SK-N-SH (cell line): Measurements from ENCODE around the gene KBTBD4. TPM values are rescaled to one million over a fixed set of nuclear protein-coding genes. Genes with fewer than 3 reads are reported as not detected.

Experiments
- CTCF ChIA-PET: fragments of 300-600, 350-600 bp; formaldehyde crosslinking; extraction: SDS; loops from one replicate; lab custom pipeline; 2021; lab: Yijun Ruan, JAX
- POLR2A ChIA-PET: fragments of 350-600 bp; sonication (Branson Sonifier 250); formaldehyde crosslinking; extraction: SDS; loops from one replicate; lab custom pipeline; 2020; ENCODE audit warnings: antibody characterized with exemption, inconsistent platforms; lab: Yijun Ruan, JAX
- DNase-seq: peaks from one replicate; pipeline ENCODE4 v3.0.0; 2012
- H2AFZ ChIP-seq: fragments of 200-600 bp; sonication (generic); 2 replicates; pipeline ENCODE4 v1.8.1; 2016; ENCODE audit warnings: antibody characterized with exemption, mild to moderate bottlenecking, low read depth
- H3F3A ChIP-seq: fragments of 200-600 bp; sonication (generic); replicated peaks from 2 replicates; pipeline ENCODE3; 2016; ENCODE audit warnings: antibody characterized with exemption, mild to moderate bottlenecking; ENCODE audit not compliant: insufficient read depth
- H3K27ac ChIP-seq, 2 experiments: fragments of 200-500 bp in 1 of 2; fragments of 200-600 bp in 1 of 2; sonication (Bioruptor generic) in 1 of 2; sonication (generic), shearing (Covaris generic) in 1 of 2; 2 replicates each; pipeline versions ENCODE4 v1.5.1 to v1.6.1; 2014 to 2016; ENCODE audit warnings: low read depth in 2 of 2, inconsistent platforms in 1 of 2, low read length in 1 of 2, mild to moderate bottlenecking in 1 of 2, mixed read lengths in 1 of 2
- H3K27me3 ChIP-seq: fragments of 200-600 bp; sonication (generic), shearing (Covaris generic); 2 replicates; pipeline ENCODE4 v1.6.1; 2016; ENCODE audit warnings: mixed run types; ENCODE audit not compliant: insufficient read depth
- H3K36me3 ChIP-seq, 2 experiments: fragments of 200-500 bp in 1 of 2; fragments of 200-600 bp in 1 of 2; sonication (Bioruptor generic) in 1 of 2; sonication (generic) in 1 of 2; replicated peaks in 1 of 2; 2 replicates each; pipeline versions ENCODE3 to v1.5.1; 2014 to 2016; ENCODE audit warnings: low read length in 1 of 2, mild to moderate bottlenecking in 1 of 2; ENCODE audit not compliant: insufficient read depth in 2 of 2, control insufficient read depth in 1 of 2
- H3K4me1 ChIP-seq, 2 experiments: fragments of 200-500 bp in 1 of 2; fragments of 200-600 bp in 1 of 2; sonication (Bioruptor generic) in 1 of 2; sonication (generic), shearing (Covaris generic) in 1 of 2; 2 replicates each; pipeline versions ENCODE4 v1.5.1 to v1.6.1; 2014 to 2016; ENCODE audit warnings: low read depth in 1 of 2, low read length in 1 of 2, mixed run types in 1 of 2; ENCODE audit not compliant: insufficient read depth in 2 of 2, control insufficient read depth in 1 of 2
- H3K4me2 ChIP-seq: fragments of 200-600 bp; sonication (generic), shearing (Covaris generic); 2 replicates; pipeline ENCODE4 v1.6.1; 2017; ENCODE audit warnings: mixed run types
- H3K4me3 ChIP-seq, 2 experiments: fragments of 200-500 bp in 1 of 2; fragments of 200-600 bp in 1 of 2; sonication (Bioruptor generic) in 1 of 2; sonication (generic), shearing (Covaris generic) in 1 of 2; 2 replicates each; pipeline versions ENCODE4 v1.5.1 to v1.8.1; 2014 to 2016; ENCODE audit warnings: low read depth in 2 of 2, inconsistent platforms in 1 of 2, low read length in 1 of 2, mild to moderate bottlenecking in 1 of 2, mixed read lengths in 1 of 2, moderate library complexity in 1 of 2
- H3K79me2 ChIP-seq: fragments of 200-600 bp; sonication (generic); 2 replicates; pipeline ENCODE4 v1.8.1; 2017; ENCODE audit warnings: mild to moderate bottlenecking; ENCODE audit not compliant: insufficient read depth
- H3K9ac ChIP-seq: fragments of 200-600 bp; sonication (generic); 2 replicates; pipeline ENCODE4 v1.6.1; 2017; ENCODE audit warnings: mixed run types
- H3K9me2 ChIP-seq: fragments of 200-600 bp; sonication (generic); 2 replicates; pipeline ENCODE4 v1.6.1; 2017; ENCODE audit warnings: mixed run types
- H3K9me3 ChIP-seq: fragments of 200-600 bp; sonication (generic); 2 replicates; pipeline ENCODE4 v1.6.1; 2017; ENCODE audit warnings: mixed run types, mild to moderate bottlenecking, moderate library complexity
- H4K20me1 ChIP-seq: fragments of 200-600 bp; sonication (generic); 2 replicates; pipeline ENCODE4 v1.6.1; 2017; ENCODE audit warnings: mild to moderate bottlenecking, mixed run types; ENCODE audit not compliant: insufficient read depth
- CHD2 ChIP-seq: fragments of 150-350 bp; IDR thresholded peaks from 2 replicates; pipeline ENCODE4 v1.6.1; 2018; ENCODE audit warnings: low read length; ENCODE audit not compliant: partially characterized antibody
- ELF1 ChIP-seq: IDR thresholded peaks from 2 replicates; pipeline ENCODE4 v1.4.0; 2012
- FOXJ3 ChIP-seq: sonication (generic); formaldehyde crosslinking; IDR thresholded peaks from 2 replicates; pipeline ENCODE4 v1.5.1; 2020; ENCODE audit warnings: mild to moderate bottlenecking, missing genetic modification reagents
- GABPA ChIP-seq: IDR thresholded peaks from 2 replicates; pipeline ENCODE4 v1.4.0; 2012; ENCODE audit warnings: low read depth, mild to moderate bottlenecking
- NFIC ChIP-seq: IDR thresholded peaks from 2 replicates; pipeline ENCODE4 v1.4.0; 2012; ENCODE audit warnings: borderline replicate concordance
- RAD21 ChIP-seq: IDR thresholded peaks from 2 replicates; pipeline ENCODE4 v1.6.1; 2012; ENCODE audit warnings: mild to moderate bottlenecking, low read length
- RFX5 ChIP-seq: IDR thresholded peaks from 2 replicates; pipeline ENCODE4 v1.6.1; 2012; ENCODE audit warnings: mild to moderate bottlenecking, improper control_type of control experiment, low read length
- SIN3A ChIP-seq: IDR thresholded peaks from 2 replicates; pipeline ENCODE4 v1.6.1; 2012; ENCODE audit warnings: low read depth, mild to moderate bottlenecking, low read length, moderate library complexity, borderline replicate concordance
- TAF1 ChIP-seq: IDR thresholded peaks from 2 replicates; pipeline ENCODE4 v1.6.1; 2012; ENCODE audit warnings: low read depth, mild to moderate bottlenecking, low read length, moderate library complexity, borderline replicate concordance
- TCF12 ChIP-seq: IDR thresholded peaks from 2 replicates; pipeline ENCODE4 v1.4.0; 2012
- USF2 ChIP-seq: fragments of 150-350 bp; IDR thresholded peaks from 2 replicates; pipeline ENCODE4 v1.6.1; 2017; ENCODE audit warnings: antibody characterized with exemption, low read length, low read depth, borderline replicate concordance
- YY1 ChIP-seq: IDR thresholded peaks from 2 replicates; pipeline ENCODE4 v1.4.0; 2012; ENCODE audit warnings: low read depth, mild to moderate bottlenecking
- WGBS: methylation state at CpG from one replicate; pipeline ENCODE4 v1.1.6; 2017; ENCODE audit warnings: low lambda C conversion rate; 5-methylcytosine and 5-hydroxymethylcytosine counted together
- polyA plus RNA-seq, 3 experiments: library from polyadenylated mRNA; depleted of rRNA; stranded (reverse); fragments of >200 nt; gene quantifications; 2 replicates each; pipeline ENCODE4 v1.2.3, GENCODE V29; 2012
- TF ChIP-seq, protein P1 (sequence below): IDR thresholded peaks from 2 replicates; pipeline ENCODE4; 2012
- TF ChIP-seq, protein P2 (sequence below): IDR thresholded peaks from 2 replicates; pipeline ENCODE4 v1.6.1; 2012; ENCODE audit warnings: mild to moderate bottlenecking, low read depth, low read length, moderate library complexity
- TF ChIP-seq, protein P3 (sequence below): fragments of 150-350 bp; IDR thresholded peaks from 2 replicates; pipeline ENCODE4 v1.6.1; 2016; ENCODE audit warnings: mild to moderate bottlenecking, low read depth, low read length

Gene KBTBD4
- polyA plus RNA-seq, 1 of the 3 experiments (the other 2 are of a cell fraction), result 16.8 TPM

GRCh38 chr11:47589584-47589976 is 10.8 kb upstream of the KBTBD4 start:
- Histone ChIP-seq H3K9me3 (no peaks in the 10 kb centered on the region), H3K27me3 (peaks cover 13% of the 10 kb centered on the region; the same call in 1 of the 2 replicates), H3F3A (no peaks in the 10 kb centered on the region), H3K4me3 (no peak overlapping the region), H3K79me2 (no peaks in the 10 kb centered on the region), H3K9me2 (no peaks in the 10 kb centered on the region), H3K9ac (no peak overlapping the region), H3K4me1 (peaks cover 0 to 9% of the 10 kb centered on the region in 2 experiments; a peak in 1 of 4 replicates), H3K27ac (no peak overlapping the region), H2AFZ (no peak overlapping the region), H3K36me3 (no peaks in the 10 kb centered on the region), H3K4me2 (no peak overlapping the region), H4K20me1 (no peaks in the 10 kb centered on the region)
- WGBS, result 93% methylated on average over 34 of the region's 51 CpGs
- ChIA-PET CTCF (interaction anchor here (0.6 kb wide), 1 partner anchor 33 kb away, joined by 3 read pairs; no protein-coding TSS in a partner anchor), POLR2A (no interaction called here)
- no peak for DNase-seq
- TF ChIP-seq GABPA (no peak), YY1 (no peak), ELF1 (no peak), FOXJ3 (CRISPR knock-in tag) (no peak)

DNA sequence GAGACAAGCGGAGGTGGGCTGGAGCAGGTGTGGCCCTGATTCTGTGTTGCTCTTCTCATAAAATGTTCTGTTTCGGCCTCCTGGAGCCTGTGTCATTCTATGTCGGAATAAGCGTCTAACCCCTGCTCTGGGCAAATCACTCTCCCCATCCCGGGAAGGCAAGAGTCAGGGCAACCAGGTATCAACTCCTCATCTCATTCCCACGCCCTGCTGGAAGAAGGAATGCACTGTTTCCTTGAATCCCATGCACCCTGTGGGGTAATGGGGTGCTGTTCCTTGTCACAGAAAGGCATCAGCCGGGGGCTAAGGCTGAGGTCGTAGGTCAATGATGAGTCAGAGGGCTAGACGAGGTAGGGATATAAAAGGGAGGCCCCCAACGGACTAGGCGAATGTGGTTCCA is 10.3 kb upstream of the KBTBD4 start:
- no peak overlapping the region for H2AFZ ChIP-seq
- CTCF ChIA-PET, result no interaction called here

More for the DNA sequence above, 10.3 kb upstream of the KBTBD4 start:
- TF ChIP-seq, protein P1, sequence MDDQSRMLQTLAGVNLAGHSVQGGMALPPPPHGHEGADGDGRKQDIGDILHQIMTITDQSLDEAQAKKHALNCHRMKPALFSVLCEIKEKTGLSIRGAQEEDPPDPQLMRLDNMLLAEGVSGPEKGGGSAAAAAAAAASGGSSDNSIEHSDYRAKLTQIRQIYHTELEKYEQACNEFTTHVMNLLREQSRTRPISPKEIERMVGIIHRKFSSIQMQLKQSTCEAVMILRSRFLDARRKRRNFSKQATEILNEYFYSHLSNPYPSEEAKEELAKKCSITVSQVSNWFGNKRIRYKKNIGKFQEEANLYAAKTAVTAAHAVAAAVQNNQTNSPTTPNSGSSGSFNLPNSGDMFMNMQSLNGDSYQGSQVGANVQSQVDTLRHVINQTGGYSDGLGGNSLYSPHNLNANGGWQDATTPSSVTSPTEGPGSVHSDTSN, result no peak
- TF ChIP-seq CHD2 (no peak), TCF12 (no peak), YY1 (no peak), NFIC (no peak), TAF1 (no peak), SIN3A (no peak), USF2 (no peak), RAD21 (no peak), RFX5 (no peak), FOXJ3 (CRISPR knock-in tag) (no peak), ELF1 (no peak)
- TF ChIP-seq, protein P2, sequence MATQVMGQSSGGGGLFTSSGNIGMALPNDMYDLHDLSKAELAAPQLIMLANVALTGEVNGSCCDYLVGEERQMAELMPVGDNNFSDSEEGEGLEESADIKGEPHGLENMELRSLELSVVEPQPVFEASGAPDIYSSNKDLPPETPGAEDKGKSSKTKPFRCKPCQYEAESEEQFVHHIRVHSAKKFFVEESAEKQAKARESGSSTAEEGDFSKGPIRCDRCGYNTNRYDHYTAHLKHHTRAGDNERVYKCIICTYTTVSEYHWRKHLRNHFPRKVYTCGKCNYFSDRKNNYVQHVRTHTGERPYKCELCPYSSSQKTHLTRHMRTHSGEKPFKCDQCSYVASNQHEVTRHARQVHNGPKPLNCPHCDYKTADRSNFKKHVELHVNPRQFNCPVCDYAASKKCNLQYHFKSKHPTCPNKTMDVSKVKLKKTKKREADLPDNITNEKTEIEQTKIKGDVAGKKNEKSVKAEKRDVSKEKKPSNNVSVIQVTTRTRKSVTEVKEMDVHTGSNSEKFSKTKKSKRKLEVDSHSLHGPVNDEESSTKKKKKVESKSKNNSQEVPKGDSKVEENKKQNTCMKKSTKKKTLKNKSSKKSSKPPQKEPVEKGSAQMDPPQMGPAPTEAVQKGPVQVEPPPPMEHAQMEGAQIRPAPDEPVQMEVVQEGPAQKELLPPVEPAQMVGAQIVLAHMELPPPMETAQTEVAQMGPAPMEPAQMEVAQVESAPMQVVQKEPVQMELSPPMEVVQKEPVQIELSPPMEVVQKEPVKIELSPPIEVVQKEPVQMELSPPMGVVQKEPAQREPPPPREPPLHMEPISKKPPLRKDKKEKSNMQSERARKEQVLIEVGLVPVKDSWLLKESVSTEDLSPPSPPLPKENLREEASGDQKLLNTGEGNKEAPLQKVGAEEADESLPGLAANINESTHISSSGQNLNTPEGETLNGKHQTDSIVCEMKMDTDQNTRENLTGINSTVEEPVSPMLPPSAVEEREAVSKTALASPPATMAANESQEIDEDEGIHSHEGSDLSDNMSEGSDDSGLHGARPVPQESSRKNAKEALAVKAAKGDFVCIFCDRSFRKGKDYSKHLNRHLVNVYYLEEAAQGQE, result no peak
- TF ChIP-seq, protein P3, sequence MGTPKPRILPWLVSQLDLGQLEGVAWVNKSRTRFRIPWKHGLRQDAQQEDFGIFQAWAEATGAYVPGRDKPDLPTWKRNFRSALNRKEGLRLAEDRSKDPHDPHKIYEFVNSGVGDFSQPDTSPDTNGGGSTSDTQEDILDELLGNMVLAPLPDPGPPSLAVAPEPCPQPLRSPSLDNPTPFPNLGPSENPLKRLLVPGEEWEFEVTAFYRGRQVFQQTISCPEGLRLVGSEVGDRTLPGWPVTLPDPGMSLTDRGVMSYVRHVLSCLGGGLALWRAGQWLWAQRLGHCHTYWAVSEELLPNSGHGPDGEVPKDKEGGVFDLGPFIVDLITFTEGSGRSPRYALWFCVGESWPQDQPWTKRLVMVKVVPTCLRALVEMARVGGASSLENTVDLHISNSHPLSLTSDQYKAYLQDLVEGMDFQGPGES, result no peak
- DNase-seq, result no peak
- Histone ChIP-seq H3K4me3 (no peak overlapping the region), H3K9me3 (no peaks in the 10 kb centered on the region), H3K4me2 (no peak overlapping the region), H4K20me1 (no peaks in the 10 kb centered on the region), H3K27me3 (peaks cover 13% of the 10 kb centered on the region; the same call in 1 of the 2 replicates), H3K36me3 (peaks cover 3% of the 10 kb centered on the region in 2 experiments), H3K9me2 (no peaks in the 10 kb centered on the region), H3K9ac (no peak overlapping the region), H3F3A (no peaks in the 10 kb centered on the region), H3K79me2 (no peaks in the 10 kb centered on the region), H3K27ac (no peak overlapping the region), H3K4me1 (peaks cover 0 to 6% of the 10 kb centered on the region in 2 experiments; a peak in 1 of 4 replicates)
- POLR2A ChIA-PET, result no interaction called here
- 80% methylated on average over 9 of the region's 11 CpGs for WGBS
